HL-60/S4 (cell line): ENCODE results near the gene TAS2R13.

Experiments
- in situ Hi-C: fragments of 300-500 bp; cut with MboI; formaldehyde crosslinking; loops from 2 replicates; pipeline ENCODE4 v1.14.3; 2022; ENCODE audit warnings: low sequenced_read_pairs

Gene TAS2R13

GRCh38 chr12:10909462-10909861, at the start of gene TAS2R13:
TSS of gene TAS2R13 (minus strand) at chr12:10909562. CDS start at chr12:10909298, 264 bp downstream.
- in situ Hi-C loops: no loop called here

GRCh38 chr12:10957741-10958140, 48.4 kb upstream of the TAS2R13 start:
- in situ Hi-C loops: no loop called here

- in situ Hi-C loops: no loop called here
These were observed 46.7 kb upstream of the TAS2R13 start for GRCh38 chr12:10956085-10956484.

GRCh38 chr12:10952645-10953044, 43.3 kb upstream of the TAS2R13 start:
- in situ Hi-C loops: no loop called here

GRCh38 chr12:10943167-10943566, 33.8 kb upstream of the TAS2R13 start:
- in situ Hi-C loops: no loop called here

GRCh38 chr12:10941916-10942607, 32.7 kb upstream of the TAS2R13 start:
- in situ Hi-C loops: no loop called here

- in situ Hi-C loops: no loop called here
These were observed 32.0 kb upstream of the TAS2R13 start for GRCh38 chr12:10941369-10941768.

GRCh38 chr12:10940389-10940788, 31.0 kb upstream of the TAS2R13 start:
- in situ Hi-C loops: no loop called here

GRCh38 chr12:10939163-10939562, 29.8 kb upstream of the TAS2R13 start, which contains the start of gene TAS2R14:
TSS of gene TAS2R14 (minus strand) at chr12:10939263. CDS start at chr12:10939207, 56 bp downstream.
- in situ Hi-C loops: no loop called here

- in situ Hi-C loops: no loop called here
These were observed 27.1 kb upstream of the TAS2R13 start for GRCh38 chr12:10936506-10936905.

- in situ Hi-C loops: no loop called here
These were observed 19.5 kb upstream of the TAS2R13 start, which contains the start of gene PRH2 for GRCh38 chr12:10928746-10929286. TSS of gene PRH2 (plus strand) at chr12:10929236. CDS start at chr12:10929274, 38 bp downstream.

- in situ Hi-C loops: no loop called here
These were observed 16.9 kb upstream of the TAS2R13 start for GRCh38 chr12:10926269-10926668.

- in situ Hi-C loops: no loop called here
These were observed 10.4 kb upstream of the TAS2R13 start for GRCh38 chr12:10919809-10920208.

- in situ Hi-C loops: no loop called here
These were observed 1.0 kb upstream of the TAS2R13 start for GRCh38 chr12:10910380-10910779.

GRCh38 chr12:10904686-10905085, 4.7 kb downstream of the TAS2R13 start:
- in situ Hi-C loops: no loop called here

- in situ Hi-C loops: no loop called here
These were observed 7.9 kb downstream of the TAS2R13 start for GRCh38 chr12:10901427-10901826.

GRCh38 chr12:10900972-10901371, 8.4 kb downstream of the TAS2R13 start:
- in situ Hi-C loops: no loop called here

- in situ Hi-C loops: no loop called here
These were observed 8.8 kb downstream of the TAS2R13 start for GRCh38 chr12:10900530-10900929.

GRCh38 chr12:10896854-10897253, 12.5 kb downstream of the TAS2R13 start:
- in situ Hi-C loops: no loop called here

GRCh38 chr12:10891937-10892336, 17.4 kb downstream of the TAS2R13 start:
- in situ Hi-C loops: no loop called here

- in situ Hi-C loops: no loop called here
These were observed 20.1 kb downstream of the TAS2R13 start for GRCh38 chr12:10889226-10889625.

GRCh38 chr12:10884086-10884725, 25.2 kb downstream of the TAS2R13 start, which contains the start of gene PRH1:
TSS of gene PRH1 (minus strand) at chr12:10884255. CDS start at chr12:10884217, 38 bp downstream.
- in situ Hi-C loops: no loop called here
